HL-60/S4 treated with phorbol 12-myristate 13-acetate at 8.2 ng/mL for 4 days and 3 days (cell line): ENCODE data around the gene LRFN5.
"Not testable (repeated sequence)": the region's sequence is repeated elsewhere in the genome, so short reads cannot be mapped to it uniquely, and the experiment has no call there.

ENCODE experiments used
- in situ Hi-C: fragments of 300-500 bp; cut with MboI; formaldehyde crosslinking; loops from 2 replicates; pipeline ENCODE4 v1.15.0; 2022; ENCODE audit warnings: low sequenced_read_pairs

The LRFN5 gene

DNA sequence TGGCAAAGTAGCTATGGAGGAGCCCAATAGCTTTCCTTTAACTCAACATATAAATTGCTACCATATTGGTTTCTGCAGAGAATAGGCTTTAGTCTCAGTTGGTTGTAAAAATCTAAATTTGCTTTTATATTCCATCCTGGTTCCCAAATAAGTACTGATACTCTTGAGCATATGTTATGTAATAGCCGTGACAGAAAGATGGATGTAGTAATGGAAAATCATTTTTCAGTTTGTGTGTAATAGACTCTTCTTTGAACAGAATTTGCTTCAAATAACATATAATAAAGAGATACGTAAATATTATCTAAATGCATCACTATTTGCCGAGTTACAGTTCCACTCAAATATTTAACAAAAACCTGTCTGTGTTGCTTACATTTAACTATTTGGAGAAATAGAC, 271.6 kb downstream of the LRFN5 start:
- in situ Hi-C loops = no loop called here

DNA sequence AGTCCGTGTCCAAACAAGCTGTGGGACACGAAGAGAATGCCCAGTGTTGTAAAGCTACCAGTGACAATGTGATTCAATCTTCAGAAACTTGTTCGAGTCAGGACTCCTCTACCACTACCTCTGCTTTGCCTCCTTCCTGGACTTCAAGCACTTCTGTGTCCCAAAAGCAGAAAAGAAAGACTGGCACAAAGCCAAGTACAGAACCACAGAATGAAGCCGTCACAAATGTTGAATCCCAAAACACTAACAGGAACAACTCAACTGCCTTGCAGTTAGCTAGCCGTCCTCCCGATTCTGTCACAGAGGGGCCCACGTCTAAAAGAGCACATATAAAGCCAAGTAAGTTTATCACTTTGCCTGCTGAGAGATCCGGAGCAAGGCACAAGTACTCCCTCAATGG, 284.9 kb downstream of the LRFN5 start:
- in situ Hi-C loops = no loop called here

DNA sequence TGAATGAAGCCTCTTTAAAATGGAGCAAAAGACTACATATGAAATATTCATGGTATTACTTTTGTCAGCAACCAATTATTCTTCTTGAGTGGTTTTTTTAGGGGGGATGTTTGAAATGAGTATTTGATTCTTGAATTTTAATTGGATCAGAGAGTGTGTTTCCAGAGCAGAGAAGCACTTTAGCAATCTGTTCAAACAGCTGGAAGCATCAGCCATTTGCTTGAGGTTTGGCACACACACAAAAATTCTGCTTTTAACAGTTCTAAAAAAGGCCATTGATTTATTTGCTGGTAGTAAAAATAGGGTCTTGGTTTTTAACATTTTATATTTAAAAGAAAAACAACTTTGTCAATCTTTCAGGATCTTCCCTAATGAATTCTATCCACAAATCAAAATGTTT, 292.7 kb downstream of the LRFN5 start:
- in situ Hi-C loops = no loop called here

DNA sequence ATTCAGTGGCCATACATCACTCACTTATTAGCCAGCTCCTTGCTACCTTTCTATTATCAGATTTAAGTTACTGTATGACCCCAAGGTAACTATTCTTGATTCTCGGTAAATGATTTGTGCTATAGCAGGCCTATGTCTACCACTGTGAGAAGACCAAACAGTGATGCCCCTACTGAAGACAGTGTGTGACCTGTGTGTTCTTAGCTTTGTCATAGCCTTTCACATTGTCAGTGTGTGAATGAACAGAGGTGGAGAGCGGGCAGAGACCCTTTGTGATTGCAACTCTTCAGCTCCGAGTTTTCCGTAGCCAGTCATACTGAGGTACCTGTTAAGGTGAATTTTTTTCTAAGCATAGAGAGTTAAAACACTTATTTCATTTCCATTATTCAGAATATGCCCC, 294.0 kb downstream of the LRFN5 start:
- in situ Hi-C loops = no loop called here

GRCh38 chr14:41901089-41901488, 294.4 kb downstream of the LRFN5 start:
- in situ Hi-C loops = no loop called here

- in situ Hi-C loops = no loop called here
Observed at GRCh38 chr14:41905394-41905964, 298.8 kb downstream of the LRFN5 start.

GRCh38 chr14:41911155-41911554, 304.5 kb downstream of the LRFN5 start:
- in situ Hi-C loops = not testable (repeated sequence)

- in situ Hi-C loops = no loop called here
Observed at GRCh38 chr14:41913398-41913797, 306.7 kb downstream of the LRFN5 start.

DNA sequence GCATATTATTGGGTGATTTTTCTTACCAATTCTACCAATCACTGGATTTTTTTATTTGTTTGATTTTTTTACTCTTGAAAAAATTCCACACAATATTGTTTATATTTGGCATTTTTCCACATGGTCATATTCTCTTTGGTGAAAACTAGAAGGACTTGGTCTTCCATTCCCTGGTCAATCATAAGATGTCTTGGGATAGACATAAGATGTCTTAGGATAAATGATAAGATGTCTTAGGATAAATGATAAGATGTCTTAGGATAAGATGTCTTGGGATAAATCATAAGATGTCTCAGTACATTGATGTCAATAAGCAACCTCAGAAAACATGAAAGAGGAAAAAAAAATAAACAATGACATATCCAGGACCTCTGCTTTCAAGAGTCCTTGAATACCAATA, 309.1 kb downstream of the LRFN5 start:
- in situ Hi-C loops = no loop called here

DNA sequence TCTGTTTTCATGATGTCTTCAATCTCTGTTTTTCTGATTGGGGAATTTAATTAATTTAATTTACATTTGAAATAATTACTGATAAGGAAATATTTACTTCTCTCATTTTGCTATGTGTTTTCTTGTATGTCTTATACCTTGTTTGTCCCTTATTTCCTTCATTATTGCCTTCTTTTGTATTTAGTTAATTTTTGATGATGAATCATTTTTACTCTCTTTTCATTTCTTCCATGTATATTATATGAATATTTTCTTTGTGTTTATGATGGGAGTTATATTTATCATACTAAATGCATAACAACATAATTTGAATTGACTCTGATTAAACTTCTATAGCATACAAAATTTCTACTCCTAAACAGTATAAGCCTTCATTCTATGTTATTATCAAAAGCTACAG, 309.6 kb downstream of the LRFN5 start:
- in situ Hi-C loops = no loop called here

DNA sequence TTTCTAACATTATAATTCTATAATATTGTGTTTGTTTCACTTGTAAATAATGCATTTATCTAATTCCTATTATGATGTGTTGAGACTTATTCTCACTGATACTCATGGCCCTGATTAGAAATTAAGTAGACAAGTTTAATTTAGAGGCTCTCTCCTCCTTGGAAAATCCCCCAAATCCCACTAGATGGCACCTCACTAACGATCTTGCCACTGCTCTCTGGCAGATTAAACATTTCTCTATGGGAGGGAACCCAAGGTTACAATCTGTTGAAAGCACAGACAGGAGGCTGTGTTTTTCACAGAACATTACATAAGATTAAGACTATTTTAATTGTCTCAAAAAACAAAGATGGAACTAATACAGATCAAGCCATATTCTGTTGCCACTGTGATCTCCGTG, 318.7 kb downstream of the LRFN5 start:
- in situ Hi-C loops = no loop called here

DNA sequence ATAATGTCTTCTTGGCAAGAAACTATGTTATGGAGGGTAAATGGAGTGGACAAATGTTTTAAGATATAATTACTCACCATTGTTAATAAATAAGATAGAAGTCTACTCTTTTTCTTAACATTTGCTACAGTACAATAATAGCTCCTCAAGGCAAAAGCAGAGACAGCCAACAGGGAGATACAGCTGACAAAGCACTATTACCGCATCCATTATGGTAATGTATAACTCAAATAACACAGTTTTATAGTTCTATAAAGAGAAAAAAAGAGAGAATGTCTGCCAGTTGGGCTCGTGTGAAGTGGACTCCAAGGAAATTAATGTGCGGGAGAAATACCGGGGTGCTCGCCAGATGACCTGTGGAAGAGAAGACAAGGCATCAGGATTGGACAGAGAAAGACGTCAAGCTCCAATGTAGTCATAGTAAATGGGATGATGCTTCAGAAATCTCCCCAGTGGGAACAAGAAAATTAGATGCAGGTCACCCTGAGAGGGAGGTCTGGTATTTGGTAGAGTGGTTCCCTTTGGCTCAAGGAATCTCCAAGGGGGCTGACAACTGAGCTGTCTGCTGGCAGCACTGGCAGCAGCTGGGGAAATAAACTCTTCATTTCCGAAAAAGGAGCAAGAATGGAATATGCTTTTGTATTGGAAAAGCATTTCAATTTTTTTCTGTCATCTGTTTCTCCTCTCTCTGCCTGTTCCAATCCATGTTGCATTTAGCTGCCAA, 343.9 kb downstream of the LRFN5 start:
- in situ Hi-C loops = no loop called here
